Measurements from ENCODE around the gene NOS3. TPM values are rescaled to one million over a fixed set of nuclear protein-coding genes. Genes with fewer than 3 reads are reported as not detected.

NOS3 gene
- total RNA-seq, 1 donor from 2014 or later = 1.7 TPM

GRCh38 chr7:150954201-150954985 lies 36.4 kb upstream of the NOS3 start:
- Mint-ChIP-seq H3K9me3 (no peaks in the 10 kb centered on the region), H3K27ac (no peak overlapping the region), H3K27me3 (peaks cover 8% of the 10 kb centered on the region), H3K4me3 (no peak overlapping the region), H3K4me1 (ENCODE audit: unreplicated experiment) (peaks cover 15% of the 10 kb centered on the region), H3K36me3 (no peaks in the 10 kb centered on the region)
- TF ChIP-seq CTCF (conservative IDR thresholded peaks at IDR 0.05) = no peak
- no peak for DNase-seq (ENCODE audit: extremely low spot score, unreplicated experiment)

- no peaks in the 10 kb centered on the region for H3K36me3 Mint-ChIP-seq
- no peak for DNase-seq (ENCODE audit: extremely low spot score, unreplicated experiment)
- H3K4me3 Mint-ChIP-seq = peak overlapping the region; percentile 59
- no peaks in the 10 kb centered on the region for H3K9me3 Mint-ChIP-seq
- no peak overlapping the region for H3K27ac Mint-ChIP-seq
- H3K27me3 Mint-ChIP-seq = peaks cover 12% of the 10 kb centered on the region
- H3K4me1 Mint-ChIP-seq (ENCODE audit: unreplicated experiment) = peaks cover 9% of the 10 kb centered on the region
- TF ChIP-seq CTCF (conservative IDR thresholded peaks at IDR 0.05) = no peak
Measured at GRCh38 chr7:150954986-150955518, 35.8 kb upstream of the NOS3 start.

- Mint-ChIP-seq H3K27me3 (peaks cover 12% of the 10 kb centered on the region), H3K36me3 (no peaks in the 10 kb centered on the region), H3K4me3 (peak overlapping the region; percentile 63), H3K4me1 (ENCODE audit: unreplicated experiment) (peaks cover 9% of the 10 kb centered on the region), H3K27ac (no peak overlapping the region), H3K9me3 (no peaks in the 10 kb centered on the region)
- DNase-seq (ENCODE audit: extremely low spot score, unreplicated experiment) = no peak
- TF ChIP-seq CTCF (conservative IDR thresholded peaks at IDR 0.05) = no peak
Measured at GRCh38 chr7:150955519-150956394, 35.1 kb upstream of the NOS3 start.

- no peak for TF ChIP-seq CTCF (conservative IDR thresholded peaks at IDR 0.05)
- Mint-ChIP-seq H3K27me3 (peaks cover 12% of the 10 kb centered on the region), H3K4me3 (no peak overlapping the region), H3K36me3 (no peaks in the 10 kb centered on the region), H3K9me3 (no peaks in the 10 kb centered on the region), H3K4me1 (ENCODE audit: unreplicated experiment) (peaks cover 9% of the 10 kb centered on the region), H3K27ac (no peak overlapping the region)
- no peak for DNase-seq (ENCODE audit: extremely low spot score, unreplicated experiment)
Measured at GRCh38 chr7:150956395-150957132, 34.3 kb upstream of the NOS3 start.

Measured in type B pancreatic cell (in vitro differentiated cells).